ENCODE results near the gene PRRT4.

GRCh38 chr7:128402356-128402755 is 40.9 kb upstream of the PRRT4 start:
- TF ChIP-seq POLR2A (IDR thresholded peaks at IDR 0.05; ENCODE audit: low read length) (no peak), GATA1 (IDR thresholded peaks at IDR 0.05; ENCODE audit: low read depth, low read length) (no peak)
